ENCODE data around the gene ZDHHC8. TPM values are rescaled to one million over a fixed set of nuclear protein-coding genes. Genes with fewer than 3 reads are reported as not detected.

Gene ZDHHC8
- total and polyA plus RNA-seq, 10 of the 15 experiments (the other 5 are each of a cell fraction or from before 2014, with no cell fraction given) = 0.03 to 46.3 (median 5.3) TPM

DNA sequence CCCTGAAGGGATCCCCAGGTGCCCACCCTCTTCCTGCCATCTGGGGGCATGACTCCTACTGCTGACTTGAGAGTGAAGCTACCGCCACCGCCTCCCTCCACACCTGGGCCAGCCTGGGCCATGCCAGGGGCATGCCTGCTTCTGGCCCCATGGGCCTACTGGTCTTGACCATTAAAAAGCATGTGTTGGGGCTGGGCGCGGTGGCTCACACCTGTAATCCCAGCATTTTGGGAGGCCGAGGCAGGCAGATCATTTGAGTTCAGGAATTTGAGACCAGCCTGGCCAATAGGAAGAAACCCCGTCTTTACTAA lies 56.9 kb downstream of the ZDHHC8 start (continued):
- no peak for TF ChIP-seq MXI1 (IDR thresholded peaks at IDR 0.05; ENCODE audit: low read depth, low read length)

DNA sequence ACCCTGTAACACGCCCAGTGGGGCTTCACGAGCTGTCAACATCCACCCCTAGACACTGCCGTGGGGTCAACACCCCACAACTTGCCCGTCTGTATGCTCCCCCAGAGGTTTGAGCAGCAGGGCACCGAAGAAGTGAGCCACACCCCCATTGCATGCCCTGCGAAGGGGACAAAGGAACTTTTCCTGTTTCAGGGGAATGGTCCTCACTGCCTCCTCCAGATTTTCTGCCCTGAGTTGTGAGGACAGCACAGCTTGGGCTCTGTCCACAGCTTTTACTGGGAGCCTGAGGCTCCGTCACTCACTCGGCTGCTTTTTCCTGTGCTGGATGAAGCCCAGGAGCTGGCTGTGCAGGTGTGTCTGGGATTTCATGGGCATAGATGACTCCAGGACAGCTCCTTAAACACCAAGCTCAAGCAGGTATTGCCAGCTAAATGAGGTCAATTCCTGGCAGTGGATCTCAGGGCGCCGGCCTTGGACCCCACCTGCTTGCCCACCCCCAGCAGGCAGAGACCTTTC lies 59.5 kb downstream of the ZDHHC8 start:
- in situ Hi-C loops (cut with MboI) = no loop called here
- no peak for DNase-seq (ENCODE audit: low read depth, low spot score)
- FAIRE-seq = no peak
- TF ChIP-seq, protein P1, sequence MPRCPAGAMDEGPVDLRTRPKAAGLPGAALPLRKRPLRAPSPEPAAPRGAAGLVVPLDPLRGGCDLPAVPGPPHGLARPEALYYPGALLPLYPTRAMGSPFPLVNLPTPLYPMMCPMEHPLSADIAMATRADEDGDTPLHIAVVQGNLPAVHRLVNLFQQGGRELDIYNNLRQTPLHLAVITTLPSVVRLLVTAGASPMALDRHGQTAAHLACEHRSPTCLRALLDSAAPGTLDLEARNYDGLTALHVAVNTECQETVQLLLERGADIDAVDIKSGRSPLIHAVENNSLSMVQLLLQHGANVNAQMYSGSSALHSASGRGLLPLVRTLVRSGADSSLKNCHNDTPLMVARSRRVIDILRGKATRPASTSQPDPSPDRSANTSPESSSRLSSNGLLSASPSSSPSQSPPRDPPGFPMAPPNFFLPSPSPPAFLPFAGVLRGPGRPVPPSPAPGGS (IDR thresholded peaks at IDR 0.05; ENCODE audit: borderline replicate concordance, insufficient read depth, low read depth, low read length, poor library complexity, severe bottlenecking) = no peak
- TF ChIP-seq POLR2AphosphoS5 (IDR thresholded peaks at IDR 0.05; ENCODE audit: low read length) = no peak
- no peak for TF ChIP-seq POLR2AphosphoS2 (IDR thresholded peaks at IDR 0.05; ENCODE audit: low read depth, low read length)
- TF ChIP-seq KDM1A (IDR thresholded peaks at IDR 0.05; ENCODE audit: borderline replicate concordance) = no peak
- TF ChIP-seq SIX5 (IDR thresholded peaks at IDR 0.05; ENCODE audit: low read depth, low read length, severe bottlenecking) = no peak
- TF ChIP-seq SP1 (IDR thresholded peaks at IDR 0.05; ENCODE audit: low read depth, low read length) = no peak
- TF ChIP-seq, protein P2, sequence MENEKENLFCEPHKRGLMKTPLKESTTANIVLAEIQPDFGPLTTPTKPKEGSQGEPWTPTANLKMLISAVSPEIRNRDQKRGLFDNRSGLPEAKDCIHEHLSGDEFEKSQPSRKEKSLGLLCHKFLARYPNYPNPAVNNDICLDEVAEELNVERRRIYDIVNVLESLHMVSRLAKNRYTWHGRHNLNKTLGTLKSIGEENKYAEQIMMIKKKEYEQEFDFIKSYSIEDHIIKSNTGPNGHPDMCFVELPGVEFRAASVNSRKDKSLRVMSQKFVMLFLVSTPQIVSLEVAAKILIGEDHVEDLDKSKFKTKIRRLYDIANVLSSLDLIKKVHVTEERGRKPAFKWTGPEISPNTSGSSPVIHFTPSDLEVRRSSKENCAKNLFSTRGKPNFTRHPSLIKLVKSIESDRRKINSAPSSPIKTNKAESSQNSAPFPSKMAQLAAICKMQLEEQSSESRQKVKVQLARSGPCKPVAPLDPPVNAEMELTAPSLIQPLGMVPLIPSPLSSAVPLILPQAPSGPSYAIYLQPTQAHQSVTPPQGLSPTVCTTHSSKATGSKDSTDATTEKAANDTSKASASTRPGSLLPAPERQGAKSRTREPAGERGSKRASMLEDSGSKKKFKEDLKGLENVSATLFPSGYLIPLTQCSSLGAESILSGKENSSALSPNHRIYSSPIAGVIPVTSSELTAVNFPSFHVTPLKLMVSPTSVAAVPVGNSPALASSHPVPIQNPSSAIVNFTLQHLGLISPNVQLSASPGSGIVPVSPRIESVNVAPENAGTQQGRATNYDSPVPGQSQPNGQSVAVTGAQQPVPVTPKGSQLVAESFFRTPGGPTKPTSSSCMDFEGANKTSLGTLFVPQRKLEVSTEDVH (IDR thresholded peaks at IDR 0.05; ENCODE audit: low read depth, partially characterized antibody) = no peak
- TF ChIP-seq NR2C1 (IDR thresholded peaks at IDR 0.05) = no peak
- TF ChIP-seq HDAC2 (IDR thresholded peaks at IDR 0.05) = no peak
- TF ChIP-seq ZNF274 (IDR thresholded peaks at IDR 0.05; ENCODE audit: insufficient read depth, insufficient read length) = no peak
- TF ChIP-seq SPI1 (IDR thresholded peaks at IDR 0.05; ENCODE audit: borderline replicate concordance, insufficient read depth, low read depth, low read length) = no peak
- TF ChIP-seq MYC (IDR thresholded peaks at IDR 0.05; ENCODE audit: insufficient read depth, insufficient read length, insufficient replicate concordance, low read length, severe bottlenecking) = no peak
- TF ChIP-seq IKZF2 (IDR thresholded peaks at IDR 0.05) = no peak
- intact Hi-C loops (cut with micrococcal nuclease; ENCODE audit: unreplicated experiment) = no loop called here
- ATAC-seq = no peak
- ChIA-PET CTCF (interaction anchor here (0.7 to 1.0 kb wide), 2 partner anchors 34 to 48 kb away, joined by 3 read pairs; no protein-coding TSS in a partner anchor), SMC1A (ENCODE audit: uncharacterized antibody, unreplicated experiment) (interaction anchor here (1.5 kb wide), 1 partner anchor 47 kb away, joined by 3 read pairs; no protein-coding TSS in a partner anchor), RAD21 (ENCODE audit: unreplicated experiment) (interaction anchor here (1.1 kb wide), 1 partner anchor 16 kb away, joined by 3 read pairs; no protein-coding TSS in a partner anchor), POLR2A (no interaction called here)
- no peak overlapping the region for H3K4me3 ChIP-seq
- H3K9ac ChIP-seq (ENCODE audit: control insufficient read depth, insufficient read depth, low read length) = no peak overlapping the region
- no peaks in the 10 kb centered on the region; a peak in 1 of 4 replicates for H3K27me3 ChIP-seq (replicated peaks in 1 of 2; ENCODE audit: control insufficient read depth in 2 of 2, insufficient read depth in 2 of 2, low read length in 1 of 2)
- no peaks in the 10 kb centered on the region for H3K36me3 ChIP-seq (ENCODE audit: control insufficient read depth in 2 of 2, insufficient read depth in 2 of 2, low read length in 1 of 2)
- H3K4me1 ChIP-seq (ENCODE audit: control insufficient read depth, insufficient read depth, low read length) = no peaks in the 10 kb centered on the region
- BruUV-seq (replicated peaks) = no TSS peak
- no peak overlapping the region for H2AFZ ChIP-seq (ENCODE audit: control insufficient read depth, low read depth, low read length)
- no peak overlapping the region for H3K27ac ChIP-seq (ENCODE audit: control insufficient read depth, insufficient read depth)
- 12% methylated on average over 10 of the region's 10 CpGs for WGBS (ENCODE audit: insufficient coverage, insufficient replicate concordance, low lambda C conversion rate, missing lambda C conversion rate)
- no peaks in the 10 kb centered on the region for H3K9me3 ChIP-seq (replicated peaks; ENCODE audit: control insufficient read depth, insufficient read depth, low read length)
- no peak overlapping the region for H3K4me2 ChIP-seq (ENCODE audit: control insufficient read depth, insufficient read depth)
- H3K79me2 ChIP-seq (ENCODE audit: control insufficient read depth, insufficient read depth, low read length) = no peaks in the 10 kb centered on the region
- no peaks in the 10 kb centered on the region for H4K20me1 ChIP-seq (ENCODE audit: control insufficient read depth, insufficient read depth)

All from GM12878 (cell line).